NCI-H187 treated with DMSO at 0.1 percent for 48 hours (cell line): ENCODE measurements around the gene STK16.
"Not testable (repeated sequence)": the region's sequence is repeated elsewhere in the genome, so short reads cannot be mapped to it uniquely, and the experiment has no call there.

Experiments used
- DNase-seq: peaks from one replicate; lab custom pipeline; 2025; lab: John Stamatoyannopoulos, UW

Gene STK16

GRCh38 chr2:219270055-219270372 lies 24.7 kb downstream of the STK16 start:
- no peak for DNase-seq

- no peak for DNase-seq
Observed at GRCh38 chr2:219271021-219271420, 25.7 kb downstream of the STK16 start.

- DNase-seq = no peak
Observed at GRCh38 chr2:219272356-219272755, 27.1 kb downstream of the STK16 start.

GRCh38 chr2:219272995-219273394 lies 27.7 kb downstream of the STK16 start:
- no peak for DNase-seq

GRCh38 chr2:219273937-219274336 lies 28.7 kb downstream of the STK16 start:
- DNase-seq = no peak

GRCh38 chr2:219274361-219274921 lies 29.2 kb downstream of the STK16 start:
- DNase-seq = no peak

GRCh38 chr2:219277703-219278654 lies 32.7 kb downstream of the STK16 start:
- DNase-seq = peak; percentile 33

- DNase-seq = no peak
Observed at GRCh38 chr2:219278655-219279150, 33.4 kb downstream of the STK16 start.

GRCh38 chr2:219279151-219279915 lies 34.1 kb downstream of the STK16 start, which contains the start of gene DNAJB2:
TSS of gene DNAJB2 (plus strand) at chr2:219279366. CDS start at chr2:219279834, 468 bp downstream.
- peak; percentile 63 for DNase-seq

GRCh38 chr2:219279916-219280516 lies 34.7 kb downstream of the STK16 start:
- no peak for DNase-seq

- no peak for DNase-seq
Observed at GRCh38 chr2:219280651-219281050, 35.4 kb downstream of the STK16 start.

- no peak for DNase-seq
Observed at GRCh38 chr2:219281588-219281987, 36.3 kb downstream of the STK16 start.

- DNase-seq = no peak
Observed at GRCh38 chr2:219282375-219282774, 37.1 kb downstream of the STK16 start.

GRCh38 chr2:219282943-219283581 lies 37.8 kb downstream of the STK16 start:
- no peak for DNase-seq

GRCh38 chr2:219284501-219285372 lies 39.5 kb downstream of the STK16 start:
- DNase-seq = no peak

GRCh38 chr2:219285373-219285735 lies 40.1 kb downstream of the STK16 start:
- DNase-seq = no peak

GRCh38 chr2:219285894-219286425 lies 40.7 kb downstream of the STK16 start:
- no peak for DNase-seq

- no peak for DNase-seq
Observed at GRCh38 chr2:219286436-219287115, 41.3 kb downstream of the STK16 start.

- DNase-seq = not testable (repeated sequence)
Observed at GRCh38 chr2:219287116-219287440, 41.8 kb downstream of the STK16 start.
